NT2/D1 (cell line): ENCODE results near the gene GALNT1.

ENCODE experiments used
- SUZ12 ChIP-seq: IDR thresholded peaks from 2 replicates; pipeline ENCODE4 v1.6.1; 2011; ENCODE audit not compliant: insufficient read length, insufficient read depth; ENCODE audit errors: extremely low read depth
- YY1 ChIP-seq: IDR thresholded peaks from 2 replicates; pipeline ENCODE4 v1.6.1; 2011; ENCODE audit not compliant: insufficient read length, insufficient read depth
- ZNF274 ChIP-seq: IDR thresholded peaks from 2 replicates; pipeline ENCODE4 v1.6.1; 2011; ENCODE audit warnings: mild to moderate bottlenecking, low read depth, low read length

- TF ChIP-seq ZNF274 (no peak), YY1 (no peak), SUZ12 (no peak)
Measured at GRCh38 chr18:35695384-35695783, 113.8 kb downstream of the GALNT1 start.
